HCT116 (cell line): ENCODE data around the gene CDK13. TPM values are rescaled to one million over a fixed set of nuclear protein-coding genes. Genes with fewer than 3 reads are reported as not detected.

Experiments
- ATAC-seq: fragments of 200-7000 bp; cut with Tn5 transposase; 2 replicates; pipeline ENCODE4 v1.9.1; 2020; ENCODE audit warnings: mild to moderate bottlenecking, moderate library complexity
- BruUV-seq: library from RNA; stranded (reverse); fragments of 400-500 nt; replicated peaks from 2 replicates; lab custom pipeline; 2021; lab: Mats Ljungman, UMichigan
- CTCF ChIA-PET: fragments of 300-600 bp; sonication (Branson Sonifier 250); formaldehyde crosslinking; loops from one replicate; lab custom pipeline; 2021; ENCODE audit warnings: antibody characterized with exemption; lab: Charles Lee
- POLR2A ChIA-PET: fragments of 300-600, 350-600 bp; sonication (Branson Sonifier 250); formaldehyde crosslinking; loops from one replicate; lab custom pipeline; 2021; ENCODE audit warnings: antibody characterized with exemption; lab: Charles Lee
- RAD21 ChIA-PET, 2 experiments: fragments of 300-600 bp; sonication (Branson Sonifier 250); formaldehyde crosslinking; loops; one replicate each; lab custom pipeline; 2023; ENCODE audit warnings: low total read pairs in 2 of 2; ENCODE audit not compliant: uncharacterized antibody in 2 of 2, unreplicated experiment in 2 of 2, low non-redundant PET in 1 of 2; lab: Charles Lee
- DNase-seq: peaks from one replicate; pipeline ENCODE4 v3.0.0-alpha.2; 2010; ENCODE audit warnings: low read depth, low spot score
- H2AFZ ChIP-seq: fragments of 200-600 bp; shearing (Covaris generic), sonication (generic); 2 replicates; pipeline ENCODE4 v1.6.1; 2017; ENCODE audit warnings: low read depth, mixed run types, mixed read lengths, antibody characterized with exemption, low read length; ENCODE audit not compliant: poor library complexity, severe bottlenecking
- H3K27ac ChIP-seq: 2 replicates; pipeline ENCODE4 v1.5.1; 2012; ENCODE audit warnings: low read depth, low read length
- H3K27me3 ChIP-seq: fragments of 200-600 bp; sonication (generic); 2 replicates; pipeline ENCODE4 v1.6.1; 2016; ENCODE audit warnings: mixed run types, low read length, mixed read lengths; ENCODE audit not compliant: insufficient read depth
- H3K36me3 ChIP-seq, 2 experiments: fragments of 200-500 bp in 1 of 2; fragments of 200-600 bp in 1 of 2; sonication (Bioruptor generic) in 1 of 2; sonication (generic) in 1 of 2; 2 replicates each; pipeline versions ENCODE4 v1.5.1 to v1.6.1; 2014 to 2016; ENCODE audit warnings: low read length in 2 of 2, inconsistent platforms in 1 of 2, mixed read lengths in 1 of 2, mixed run types in 1 of 2; ENCODE audit not compliant: insufficient read depth in 2 of 2, control insufficient read depth in 1 of 2
- H3K4me1 ChIP-seq, 2 experiments: fragments of 200-600 bp in 1 of 2; sonication (generic) in 1 of 2; 2 replicates each; pipeline versions ENCODE4 v1.5.1 to v1.6.1; 2012 to 2017; ENCODE audit warnings: low read length in 2 of 2, inconsistent platforms in 1 of 2, mild to moderate bottlenecking in 1 of 2, mixed read lengths in 1 of 2, mixed run types in 1 of 2, moderate library complexity in 1 of 2; ENCODE audit not compliant: insufficient read depth in 2 of 2, control insufficient read depth in 1 of 2
- H3K4me2 ChIP-seq: fragments of 200-600 bp; sonication (generic); 2 replicates; pipeline ENCODE4 v1.6.1; 2017; ENCODE audit warnings: mixed run types, low read length, mixed read lengths
- H3K4me3 ChIP-seq, 2 experiments: fragments of 200-600 bp in 1 of 2; sonication (generic) in 1 of 2; replicated peaks in 1 of 2; 2 replicates each; pipeline ENCODE4 v1.5.1; 2011 to 2016; ENCODE audit warnings: low read length in 2 of 2, control low read depth in 1 of 2, low read depth in 1 of 2, mild to moderate bottlenecking in 1 of 2, mixed read lengths in 1 of 2, mixed run types in 1 of 2
- H3K79me2 ChIP-seq: fragments of 200-600 bp; sonication (generic); 2 replicates; pipeline ENCODE4 v1.6.1; 2017; ENCODE audit warnings: mild to moderate bottlenecking, mixed run types, low read length, moderate library complexity, mixed read lengths; ENCODE audit not compliant: insufficient read depth
- H3K9ac ChIP-seq: fragments of 200-600 bp; sonication (generic); 2 replicates; pipeline ENCODE4 v1.6.1; 2016; ENCODE audit warnings: low read length, mixed read lengths
- H3K9me2 ChIP-seq: fragments of 200-600 bp; sonication (generic), shearing (Covaris generic); 2 replicates; pipeline ENCODE4 v1.6.1; 2017; ENCODE audit warnings: mixed run types, mild to moderate bottlenecking, moderate library complexity; ENCODE audit not compliant: insufficient read depth
- H3K9me3 ChIP-seq, 2 experiments: fragments of 200-500 bp in 1 of 2; fragments of 200-600 bp in 1 of 2; sonication (Bioruptor generic) in 1 of 2; sonication (generic) in 1 of 2; 2 replicates each; pipeline ENCODE4 v1.6.1; 2014 to 2017; ENCODE audit warnings: low read length in 2 of 2, mixed read lengths in 2 of 2, inconsistent platforms in 1 of 2, low read depth in 1 of 2, mild to moderate bottlenecking in 1 of 2, mixed run types in 1 of 2, moderate library complexity in 1 of 2; ENCODE audit not compliant: control insufficient read depth in 1 of 2, insufficient read depth in 1 of 2
- H4K20me1 ChIP-seq: fragments of 200-600 bp; sonication (generic), shearing (Covaris generic); 2 replicates; pipeline ENCODE4 v1.6.1; 2017; ENCODE audit warnings: mixed run types, mild to moderate bottlenecking, moderate library complexity; ENCODE audit not compliant: insufficient read depth
- ATF3 ChIP-seq: IDR thresholded peaks from 2 replicates; pipeline ENCODE4 v1.6.1; 2012
- CBX3 ChIP-seq: IDR thresholded peaks from 2 replicates; pipeline ENCODE4 v1.6.1; 2012; ENCODE audit warnings: low read depth
- EGR1 ChIP-seq: IDR thresholded peaks from 2 replicates; pipeline ENCODE4 v1.6.1; 2012; ENCODE audit warnings: low read depth
- ELF1 ChIP-seq: IDR thresholded peaks from 2 replicates; pipeline ENCODE4 v1.6.1; 2012; ENCODE audit warnings: low read depth, borderline replicate concordance
- EZH2 ChIP-seq: fragments of 200-600 bp; sonication (generic); IDR thresholded peaks from 2 replicates; pipeline ENCODE4 v1.6.1; 2017; ENCODE audit warnings: antibody characterized with exemption, mixed run types
- MAX ChIP-seq: IDR thresholded peaks from 2 replicates; pipeline ENCODE4 v1.6.1; 2012
- POLR2A ChIP-seq: IDR thresholded peaks from 2 replicates; pipeline ENCODE4 v1.7.0; 2011; ENCODE audit warnings: borderline replicate concordance; ENCODE audit not compliant: insufficient read depth, insufficient read length; ENCODE audit errors: extremely low read depth
- RAD21 ChIP-seq: IDR thresholded peaks from 2 replicates; pipeline ENCODE4 v1.6.1; 2012; ENCODE audit warnings: low read depth, mild to moderate bottlenecking
- SIN3A ChIP-seq: IDR thresholded peaks from 2 replicates; pipeline ENCODE4 v1.6.1; 2012; ENCODE audit warnings: low read depth
- SP1 ChIP-seq: IDR thresholded peaks from 2 replicates; pipeline ENCODE4 v1.6.1; 2012; ENCODE audit warnings: low read depth
- SRF ChIP-seq: IDR thresholded peaks from 2 replicates; pipeline ENCODE4 v1.6.1; 2012; ENCODE audit warnings: low read depth
- TCF7L2 ChIP-seq: IDR thresholded peaks from 2 replicates; pipeline ENCODE4 v1.7.0; 2011; ENCODE audit warnings: borderline replicate concordance, inconsistent platforms; ENCODE audit not compliant: insufficient read depth, insufficient read length; ENCODE audit errors: extremely low read depth
- YY1 ChIP-seq: IDR thresholded peaks from 2 replicates; pipeline ENCODE4 v1.6.1; 2011; ENCODE audit warnings: low read length, low read depth, moderate library complexity, mild to moderate bottlenecking; ENCODE audit not compliant: insufficient replicate concordance; ENCODE audit errors: extremely low read depth
- ZFX ChIP-seq: fragments of 450-650 bp; IDR thresholded peaks from 2 replicates; pipeline ENCODE4 v1.6.1; 2017
- ZNF274 ChIP-seq: fragments of 200-500 bp; sonication (Bioruptor generic); IDR thresholded peaks from 2 replicates; pipeline ENCODE4 v1.6.1; 2014; ENCODE audit warnings: mild to moderate bottlenecking, low read depth, low read length, inconsistent platforms
- intact Hi-C: fragments of 100-400 bp; cut with micrococcal nuclease; formaldehyde crosslinking; loops from 2 replicates; pipeline ENCODE4 v1.10.0; 2022
- total RNA-seq: library from RNA; stranded (reverse); gene quantifications from one replicate; pipeline ENCODE4 v1.2.1, GENCODE V29; 2021; ENCODE audit not compliant: unreplicated experiment
- TF ChIP-seq, protein P1 (sequence below), 3 experiments: fragments of 200-600 bp in 1 of 3; sonication (generic) in 1 of 3; IDR thresholded peaks in 2 of 3; conservative IDR thresholded peaks in 1 of 3; 2 replicates each; pipeline ENCODE4 v1.5.1; 2012 to 2017; ENCODE audit warnings: low read depth in 2 of 3, low read length in 2 of 3, antibody characterized with exemption in 1 of 3, borderline replicate concordance in 1 of 3, control low read depth in 1 of 3, mild to moderate bottlenecking in 1 of 3, mixed read lengths in 1 of 3, mixed run types in 1 of 3, moderate library complexity in 1 of 3; ENCODE audit not compliant: insufficient read depth in 1 of 3

CDK13 gene
- total RNA-seq, 1 experiment from 2014 or later, result 28.8 TPM

- TF ChIP-seq ATF3 (no peak), CBX3 (no peak), SP1 (no peak), SRF (no peak), TCF7L2 (no peak), MAX (no peak)
Observed at GRCh38 chr7:40024048-40024447, 74.0 kb downstream of the CDK13 start (continued).

- no peak for TF ChIP-seq SIN3A
- no peak for TF ChIP-seq ZNF274
- ChIA-PET RAD21 (no interaction called here), CTCF (no interaction called here), POLR2A (no interaction called here)
- intact Hi-C loops, result no loop called here
- peaks cover 11% of the 10 kb centered on the region; the same call in 1 of the 2 replicates for H3K79me2 ChIP-seq
- ATAC-seq (no peak), DNase-seq (no peak)
- no peaks in the 10 kb centered on the region for H3K9me3 ChIP-seq
- no peaks in the 10 kb centered on the region for H3K27me3 ChIP-seq
- H3K4me3 ChIP-seq, result no peak overlapping the region
- no peak overlapping the region for H3K27ac ChIP-seq
- BruUV-seq, result no TSS peak
- H4K20me1 ChIP-seq, result no peaks in the 10 kb centered on the region
- no peaks in the 10 kb centered on the region for H3K36me3 ChIP-seq
- H3K4me1 ChIP-seq, result no peaks in the 10 kb centered on the region
- no peak overlapping the region for H3K4me2 ChIP-seq
- H3K9ac ChIP-seq, result no peak overlapping the region
- H2AFZ ChIP-seq, result no peak overlapping the region
- H3K9me2 ChIP-seq, result no peaks in the 10 kb centered on the region
Observed at GRCh38 chr7:40024841-40025240, 74.8 kb downstream of the CDK13 start.

DNA sequence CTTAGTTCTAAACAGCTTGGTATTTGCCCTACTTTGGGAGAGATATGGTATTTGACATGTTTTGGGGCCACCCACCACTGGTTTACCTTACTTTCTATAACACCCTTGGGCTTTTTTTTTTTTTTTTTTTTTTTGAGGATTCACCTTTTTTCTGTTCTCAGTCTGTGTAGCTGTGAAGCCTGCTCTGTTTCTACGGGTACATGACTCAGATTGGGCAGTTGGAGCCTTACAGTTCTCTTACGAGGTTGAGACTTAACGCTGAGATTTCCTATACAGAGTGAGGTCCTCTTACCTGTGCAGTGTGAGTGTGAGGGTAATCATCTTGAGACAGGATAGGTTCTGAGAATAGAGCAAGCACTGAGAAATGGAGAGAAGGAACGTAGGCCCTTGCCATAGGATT is 77.5 kb downstream of the CDK13 start:
- Histone ChIP-seq H3K9me2 (no peaks in the 10 kb centered on the region), H3K36me3 (no peaks in the 10 kb centered on the region), H3K4me3 (no peak overlapping the region), H3K27ac (no peak overlapping the region), H3K9me3 (no peaks in the 10 kb centered on the region), H2AFZ (no peak overlapping the region), H3K9ac (no peak overlapping the region), H3K4me1 (no peaks in the 10 kb centered on the region), H3K27me3 (no peaks in the 10 kb centered on the region), H3K4me2 (no peak overlapping the region), H3K79me2 (peaks cover 8% of the 10 kb centered on the region; the same call in 1 of the 2 replicates), H4K20me1 (no peaks in the 10 kb centered on the region; the same call in 1 of the 2 replicates)
- intact Hi-C loops, result no loop called here
- ChIA-PET CTCF (interaction anchor here (1.4 kb wide), 1 partner anchor 20 kb away, joined by 3 read pairs; no protein-coding TSS in a partner anchor), POLR2A (no interaction called here), RAD21 (no interaction called here)
- BruUV-seq, result no TSS peak
- no peak for DNase-seq
- ATAC-seq, result no peak
- TF ChIP-seq EZH2, result no peak
- no peak for TF ChIP-seq ELF1
- TF ChIP-seq, protein P1, sequence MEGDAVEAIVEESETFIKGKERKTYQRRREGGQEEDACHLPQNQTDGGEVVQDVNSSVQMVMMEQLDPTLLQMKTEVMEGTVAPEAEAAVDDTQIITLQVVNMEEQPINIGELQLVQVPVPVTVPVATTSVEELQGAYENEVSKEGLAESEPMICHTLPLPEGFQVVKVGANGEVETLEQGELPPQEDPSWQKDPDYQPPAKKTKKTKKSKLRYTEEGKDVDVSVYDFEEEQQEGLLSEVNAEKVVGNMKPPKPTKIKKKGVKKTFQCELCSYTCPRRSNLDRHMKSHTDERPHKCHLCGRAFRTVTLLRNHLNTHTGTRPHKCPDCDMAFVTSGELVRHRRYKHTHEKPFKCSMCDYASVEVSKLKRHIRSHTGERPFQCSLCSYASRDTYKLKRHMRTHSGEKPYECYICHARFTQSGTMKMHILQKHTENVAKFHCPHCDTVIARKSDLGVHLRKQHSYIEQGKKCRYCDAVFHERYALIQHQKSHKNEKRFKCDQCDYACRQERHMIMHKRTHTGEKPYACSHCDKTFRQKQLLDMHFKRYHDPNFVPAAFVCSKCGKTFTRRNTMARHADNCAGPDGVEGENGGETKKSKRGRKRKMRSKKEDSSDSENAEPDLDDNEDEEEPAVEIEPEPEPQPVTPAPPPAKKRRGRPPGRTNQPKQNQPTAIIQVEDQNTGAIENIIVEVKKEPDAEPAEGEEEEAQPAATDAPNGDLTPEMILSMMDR (IDR thresholded peaks at IDR 0.05 in 2 of 3, conservative IDR thresholded peaks at IDR 0.05 in 1 of 3; ENCODE audit: borderline replicate concordance in 1 of 3, insufficient read depth in 1 of 3, low read depth in 2 of 3, low read length in 2 of 3), result no peak
- TF ChIP-seq POLR2A, result no peak
- no peak for TF ChIP-seq SP1
- TF ChIP-seq YY1, result no peak
- no peak for TF ChIP-seq CBX3
- TF ChIP-seq ZFX, result no peak
- no peak for TF ChIP-seq EGR1
- no peak for TF ChIP-seq TCF7L2
- no peak for TF ChIP-seq ATF3
- no peak for TF ChIP-seq RAD21
- TF ChIP-seq ZNF274, result no peak
